HG03064 (cell line): ENCODE results near the gene CLRN3.
A peak's percentile ranks its signal among the peaks of the same experiment; 100 is the strongest.

Experiments
- ATAC-seq: cut with Tn5 transposase; IDR thresholded peaks from one replicate; pipeline ENCODE4 v1.9.1; 2021; ENCODE audit warnings: low read depth; ENCODE audit not compliant: unreplicated experiment

The CLRN3 gene

GRCh38 chr10:127919418-127920271 is 26.9 kb upstream of the CLRN3 start:
- ATAC-seq, result no peak

GRCh38 chr10:127918572-127918971 is 25.8 kb upstream of the CLRN3 start:
- ATAC-seq, result no peak

GRCh38 chr10:127916826-127917225 is 24.1 kb upstream of the CLRN3 start:
- no peak for ATAC-seq

- ATAC-seq, result no peak
Measured at GRCh38 chr10:127915324-127915723, 22.6 kb upstream of the CLRN3 start.

GRCh38 chr10:127913368-127913759 is 20.6 kb upstream of the CLRN3 start:
- no peak for ATAC-seq

- no peak for ATAC-seq
Measured at GRCh38 chr10:127912607-127913367, 20.0 kb upstream of the CLRN3 start.

- ATAC-seq, result no peak
Measured at GRCh38 chr10:127911867-127912257, 19.1 kb upstream of the CLRN3 start.

GRCh38 chr10:127911218-127911866 is 18.6 kb upstream of the CLRN3 start:
- no peak for ATAC-seq

GRCh38 chr10:127910464-127910770 is 17.7 kb upstream of the CLRN3 start:
- ATAC-seq, result no peak

- ATAC-seq, result no peak
Measured at GRCh38 chr10:127909716-127910463, 17.1 kb upstream of the CLRN3 start.

- no peak for ATAC-seq
Measured at GRCh38 chr10:127908959-127909267, 16.2 kb upstream of the CLRN3 start.

- no peak for ATAC-seq
Measured at GRCh38 chr10:127908106-127908958, 15.6 kb upstream of the CLRN3 start.

- ATAC-seq, result no peak
Measured at GRCh38 chr10:127907411-127908105, 14.8 kb upstream of the CLRN3 start.

GRCh38 chr10:127906548-127907377 is 14.0 kb upstream of the CLRN3 start, which contains the start of gene PTPRE:
TSS of gene PTPRE (plus strand) at chr10:127907103. CDS start at chr10:128040882, 133,779 bp downstream.
- peak; percentile 92 for ATAC-seq

GRCh38 chr10:127905848-127906261 is 13.1 kb upstream of the CLRN3 start:
- no peak for ATAC-seq

GRCh38 chr10:127905001-127905847 is 12.5 kb upstream of the CLRN3 start:
- no peak for ATAC-seq

- ATAC-seq, result no peak
Measured at GRCh38 chr10:127904311-127905000, 11.7 kb upstream of the CLRN3 start.
